Mucosa of rectum (tissue), 2 donors: Measurements from ENCODE around the gene EVI5.
"Not testable (repeated sequence)": the region's sequence is repeated elsewhere in the genome, so short reads cannot be mapped to it uniquely, and the experiment has no call there.

Source experiments
- H3K27ac ChIP-seq, 2 donors: one replicate each; pipeline ENCODE4 v1.7.0; 2013; ENCODE audit warnings: inconsistent platforms in 2 of 2, low read depth in 2 of 2, low read length in 2 of 2
- H3K27me3 ChIP-seq, 2 donors: one replicate each; pipeline ENCODE4 v1.7.0; 2013; ENCODE audit warnings: low read length in 2 of 2; ENCODE audit not compliant: control insufficient read depth in 2 of 2, insufficient read depth in 2 of 2
- H3K36me3 ChIP-seq, 2 donors: one replicate each; pipeline ENCODE4 v1.7.0; 2013; ENCODE audit warnings: low read length in 2 of 2; ENCODE audit not compliant: control insufficient read depth in 2 of 2, insufficient read depth in 2 of 2
- H3K4me1 ChIP-seq, 2 donors: one replicate each; pipeline ENCODE4 v1.7.0; 2013; ENCODE audit warnings: low read length in 2 of 2, mild to moderate bottlenecking in 1 of 2; ENCODE audit not compliant: control insufficient read depth in 2 of 2, insufficient read depth in 2 of 2
- H3K4me3 ChIP-seq, 2 donors: one replicate each; pipeline ENCODE4 v1.7.0; 2013; ENCODE audit warnings: low read length in 2 of 2
- H3K9ac ChIP-seq, 2 donors: one replicate each; pipeline ENCODE4 v1.7.0; 2013; ENCODE audit warnings: low read length in 2 of 2, low read depth in 1 of 2, mild to moderate bottlenecking in 1 of 2
- H3K9me3 ChIP-seq, 2 donors: one replicate each; pipeline ENCODE4 v1.7.0; 2013; ENCODE audit warnings: low read length in 2 of 2; ENCODE audit not compliant: control insufficient read depth in 2 of 2
- donor health status: healthy.
- donor health status: Normal muscosa, but diverticular disease.

EVI5 gene

DNA sequence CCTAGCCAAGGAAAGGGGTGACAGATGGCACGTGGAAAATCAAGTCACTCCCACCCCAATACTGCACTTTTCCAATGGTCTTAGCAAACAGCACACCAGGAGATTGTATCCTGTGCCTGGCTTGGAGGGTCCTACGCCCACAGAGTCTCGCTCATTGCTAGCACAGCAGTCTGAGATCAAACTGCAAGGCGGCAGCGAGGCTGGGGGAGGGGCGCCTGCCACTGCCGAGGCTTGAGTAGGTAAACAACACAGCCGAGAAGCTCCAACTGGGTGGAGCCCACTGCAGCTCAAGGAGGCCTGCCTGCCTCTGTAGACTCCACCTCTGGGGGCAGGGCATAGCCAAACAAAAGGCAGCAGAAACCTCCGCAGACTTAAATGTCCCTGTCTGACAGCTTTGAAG lies 195.5 kb downstream of the EVI5 start:
- not testable (repeated sequence) for H3K36me3 ChIP-seq, H3K9ac ChIP-seq, H3K9me3 ChIP-seq, H3K27ac ChIP-seq, H3K27me3 ChIP-seq, H3K4me1 ChIP-seq, H3K4me3 ChIP-seq

DNA sequence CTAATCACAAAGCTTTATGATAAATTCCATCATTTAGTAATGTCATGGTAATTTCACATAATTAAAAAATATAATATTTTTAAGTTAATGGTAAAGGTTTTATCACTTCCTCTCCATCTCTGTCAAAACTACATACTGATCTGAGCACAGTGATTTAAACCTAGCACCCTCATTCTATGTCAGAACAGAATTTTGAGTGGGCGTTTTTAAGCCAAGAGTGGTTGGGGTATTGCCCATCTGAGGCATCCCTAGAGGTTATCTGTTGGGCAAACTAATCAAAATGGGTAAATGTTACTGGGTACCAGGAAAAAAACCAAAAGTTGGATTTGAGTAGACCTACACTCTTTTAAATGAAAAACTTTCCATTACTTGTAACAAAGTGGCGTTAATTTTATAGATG lies 197.5 kb downstream of the EVI5 start:
- Histone ChIP-seq H3K27me3 (no peaks in the 10 kb centered on the region), H3K4me1 (no peaks in the 10 kb centered on the region), H3K9me3 (no peaks in the 10 kb centered on the region), H3K36me3 (peaks cover 0 to under 1% of the 10 kb centered on the region in 2 donors), H3K27ac (no peak overlapping the region), H3K9ac (no peak overlapping the region), H3K4me3 (no peak overlapping the region)

DNA sequence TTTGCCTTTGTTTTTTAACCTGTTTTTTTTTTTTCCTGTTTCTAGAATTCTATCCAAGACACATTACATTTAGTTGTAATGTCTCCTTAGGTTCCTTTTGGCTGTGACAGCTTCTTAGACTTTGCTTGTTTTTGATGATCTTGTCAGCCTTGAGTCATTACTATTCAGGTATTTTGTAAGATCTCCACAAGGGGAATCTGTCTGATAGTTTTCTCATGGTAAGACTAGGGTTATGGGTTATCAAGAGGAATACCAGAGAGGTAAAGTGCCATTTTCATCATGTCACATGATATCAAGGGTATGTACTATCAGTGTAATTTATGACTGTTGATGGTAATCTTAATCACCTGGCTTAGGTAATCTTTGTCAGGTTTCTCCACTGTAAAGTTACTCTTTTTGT lies 199.1 kb downstream of the EVI5 start:
- Histone ChIP-seq H3K27ac (no peak overlapping the region), H3K9ac (no peak overlapping the region), H3K4me1 (no peaks in the 10 kb centered on the region), H3K27me3 (no peaks in the 10 kb centered on the region), H3K36me3 (peaks cover 0 to 8% of the 10 kb centered on the region in 2 donors), H3K4me3 (no peak overlapping the region), H3K9me3 (no peaks in the 10 kb centered on the region)

DNA sequence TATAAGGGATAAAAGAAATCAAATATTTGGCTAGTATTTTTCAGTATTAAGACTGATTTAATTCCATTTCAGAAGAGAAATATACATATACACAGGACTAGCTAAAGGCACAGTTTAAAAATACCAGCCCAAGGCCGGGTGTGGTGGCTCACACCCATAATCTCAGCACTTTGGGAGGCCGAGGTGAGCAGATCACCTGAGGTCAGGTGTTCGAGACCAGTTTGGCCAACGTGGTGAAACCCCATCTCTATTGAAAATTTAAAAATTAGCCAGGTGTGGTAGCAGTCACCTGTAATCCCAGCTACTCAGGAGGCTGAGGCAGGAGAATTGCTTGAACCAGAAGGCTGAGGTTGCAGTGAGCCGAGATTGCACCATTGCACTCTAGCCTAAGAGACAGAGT lies 200.1 kb downstream of the EVI5 start:
- not testable (repeated sequence) for H3K9ac ChIP-seq, H3K27ac ChIP-seq, H3K27me3 ChIP-seq, H3K4me3 ChIP-seq, H3K36me3 ChIP-seq, H3K9me3 ChIP-seq, H3K4me1 ChIP-seq

DNA sequence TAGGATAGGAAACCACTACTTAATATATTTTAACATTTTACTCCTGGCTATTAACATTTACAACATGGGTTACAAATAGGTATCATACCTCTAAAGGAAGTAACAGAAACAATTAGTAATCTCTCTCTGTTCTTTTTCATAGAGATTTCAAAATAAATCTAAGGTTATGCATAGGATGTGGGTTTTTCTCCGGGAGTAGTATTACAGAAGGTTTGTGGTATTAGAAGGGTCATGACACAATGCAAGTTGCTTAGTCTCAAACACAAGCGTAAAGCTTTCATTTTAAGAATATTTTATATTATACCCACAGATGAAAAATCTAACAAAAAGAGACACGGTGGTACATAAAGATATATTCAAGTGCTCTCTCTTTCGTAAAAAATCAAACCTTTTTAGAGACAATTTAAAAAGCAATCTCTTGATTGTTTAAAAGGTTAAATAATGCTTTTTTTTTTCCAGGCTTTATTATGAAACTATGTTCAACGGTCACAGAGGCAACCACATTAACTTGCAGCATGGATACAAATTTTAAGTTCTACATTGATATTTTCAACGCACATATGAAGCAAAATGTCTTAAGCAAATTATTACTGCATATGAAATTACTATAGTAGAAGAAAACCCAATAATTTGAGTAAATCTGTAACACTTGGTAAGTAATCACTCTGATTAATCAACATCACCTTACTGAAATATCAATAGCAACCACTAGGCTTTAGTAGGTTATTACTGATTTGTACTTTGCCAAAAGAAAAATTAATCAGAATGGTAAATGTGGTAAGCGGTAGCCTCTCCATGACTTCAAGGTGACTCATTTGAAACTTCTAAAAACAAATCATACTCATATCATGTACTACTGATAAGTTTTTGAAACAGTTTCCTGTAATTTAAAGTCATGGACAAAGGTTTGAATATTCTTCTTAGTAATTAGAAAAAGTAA lies 200.8 kb downstream of the EVI5 start:
- Histone ChIP-seq H3K4me3 (no peak overlapping the region), H3K9me3 (no peaks in the 10 kb centered on the region), H3K4me1 (no peaks in the 10 kb centered on the region), H3K27ac (peak overlapping the region; percentile 9 to 35), H3K9ac (no peak overlapping the region), H3K27me3 (no peaks in the 10 kb centered on the region), H3K36me3 (peaks cover 0 to 8% of the 10 kb centered on the region in 2 donors)

DNA sequence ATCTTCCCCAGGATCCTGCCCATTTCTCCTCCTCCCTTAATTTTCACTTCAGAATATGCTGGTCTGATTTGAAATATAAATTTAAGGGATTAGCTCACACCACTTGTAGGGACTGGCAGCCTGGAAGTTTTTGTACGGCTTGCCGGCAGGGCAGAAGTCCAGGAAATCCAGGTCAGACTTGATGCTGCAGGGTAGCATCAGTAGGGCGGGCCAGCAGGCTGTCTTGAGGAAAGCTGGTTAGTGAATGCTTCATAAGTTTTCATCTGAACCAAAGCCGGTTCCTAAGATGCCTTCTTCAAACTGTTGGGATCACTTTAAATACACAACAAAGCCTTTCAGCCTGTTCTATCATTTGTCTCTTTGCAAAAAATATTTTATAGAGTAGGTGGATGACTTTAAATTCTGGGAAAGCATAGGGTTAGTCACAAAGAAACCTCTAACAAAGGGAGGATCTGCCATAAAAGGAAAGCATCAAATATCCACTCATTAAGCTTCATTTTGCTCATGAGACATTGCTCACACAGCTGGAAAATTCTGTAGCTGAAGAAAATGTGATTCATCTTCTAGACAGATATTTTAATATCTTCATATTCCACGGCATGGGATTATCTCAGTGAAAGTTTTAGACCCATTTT lies 207.5 kb downstream of the EVI5 start:
- no peak overlapping the region for H3K4me3 ChIP-seq
- no peak overlapping the region for H3K27ac ChIP-seq
- peaks cover 0 to 6% of the 10 kb centered on the region in 2 donors for H3K36me3 ChIP-seq
- H3K27me3 ChIP-seq = no peaks in the 10 kb centered on the region
- no peaks in the 10 kb centered on the region for H3K4me1 ChIP-seq
- H3K9me3 ChIP-seq = no peaks in the 10 kb centered on the region
- H3K9ac ChIP-seq = no peak overlapping the region

DNA sequence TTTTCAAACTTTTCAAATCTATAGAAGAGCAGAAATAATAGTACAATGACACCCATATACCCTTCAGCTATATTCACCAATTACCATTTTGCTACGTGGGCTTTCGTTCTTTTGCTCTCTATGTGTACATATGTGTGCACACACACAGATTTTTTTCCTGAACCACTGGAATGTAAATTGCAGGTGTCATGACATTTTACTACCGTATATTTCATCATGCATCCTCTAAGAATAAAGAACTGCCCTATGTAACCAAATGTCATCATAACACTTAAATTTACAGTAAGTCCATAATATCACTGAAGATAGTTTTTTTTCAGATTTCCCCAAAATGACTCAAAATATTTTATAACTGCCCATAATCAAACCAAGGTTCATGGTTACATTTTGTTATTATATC lies 209.8 kb downstream of the EVI5 start:
- H3K9me3 ChIP-seq = no peaks in the 10 kb centered on the region
- H3K27ac ChIP-seq = no peak overlapping the region
- no peak overlapping the region for H3K9ac ChIP-seq
- H3K4me1 ChIP-seq = no peaks in the 10 kb centered on the region
- no peaks in the 10 kb centered on the region for H3K36me3 ChIP-seq
- no peak overlapping the region for H3K4me3 ChIP-seq
- no peaks in the 10 kb centered on the region for H3K27me3 ChIP-seq

DNA sequence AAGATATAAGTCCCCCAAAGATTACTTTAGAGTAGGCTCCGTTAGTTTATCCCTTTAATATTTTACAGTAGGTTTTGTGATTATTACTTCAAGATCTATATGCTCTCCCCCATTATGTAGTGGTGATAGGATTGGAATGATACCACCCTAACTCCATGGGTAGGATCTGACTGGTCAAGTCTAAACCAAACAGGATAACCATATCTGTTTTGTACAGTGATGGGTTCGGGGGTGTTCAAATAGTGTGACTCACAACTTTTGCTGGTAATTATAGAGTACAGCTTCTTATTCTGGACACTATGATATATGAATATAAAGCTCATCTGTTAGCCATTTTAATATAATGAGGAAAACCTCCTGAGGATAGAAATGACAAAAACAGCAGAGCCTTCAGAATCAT lies 212.4 kb downstream of the EVI5 start:
- no peaks in the 10 kb centered on the region for H3K36me3 ChIP-seq
- H3K4me3 ChIP-seq = no peak overlapping the region
- no peak overlapping the region for H3K9ac ChIP-seq
- no peaks in the 10 kb centered on the region for H3K4me1 ChIP-seq
- no peak overlapping the region for H3K27ac ChIP-seq
- H3K9me3 ChIP-seq = no peaks in the 10 kb centered on the region
- no peaks in the 10 kb centered on the region for H3K27me3 ChIP-seq

DNA sequence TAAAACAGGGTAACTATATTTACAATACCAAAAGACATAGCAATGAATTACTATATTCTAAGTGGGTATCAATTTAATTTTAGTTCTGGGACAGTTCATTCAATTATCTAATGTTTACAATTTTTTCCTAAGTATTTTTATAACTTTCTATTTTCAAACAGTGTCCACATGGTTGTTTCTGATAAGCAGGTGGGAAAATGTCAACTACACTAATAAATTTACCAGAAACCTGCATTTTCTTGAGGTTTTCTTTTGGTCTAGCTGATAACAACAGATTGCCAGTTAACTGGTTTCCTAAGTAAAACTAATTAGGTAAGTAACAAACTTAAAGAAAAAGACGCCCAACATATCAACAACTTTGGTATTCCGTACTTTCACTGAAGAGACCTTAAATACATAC lies 213.3 kb downstream of the EVI5 start:
- no peaks in the 10 kb centered on the region for H3K9me3 ChIP-seq
- H3K36me3 ChIP-seq = no peaks in the 10 kb centered on the region
- H3K27me3 ChIP-seq = no peaks in the 10 kb centered on the region
- no peak overlapping the region for H3K27ac ChIP-seq
- H3K4me3 ChIP-seq = no peak overlapping the region
- H3K4me1 ChIP-seq = no peaks in the 10 kb centered on the region
- no peak overlapping the region for H3K9ac ChIP-seq

DNA sequence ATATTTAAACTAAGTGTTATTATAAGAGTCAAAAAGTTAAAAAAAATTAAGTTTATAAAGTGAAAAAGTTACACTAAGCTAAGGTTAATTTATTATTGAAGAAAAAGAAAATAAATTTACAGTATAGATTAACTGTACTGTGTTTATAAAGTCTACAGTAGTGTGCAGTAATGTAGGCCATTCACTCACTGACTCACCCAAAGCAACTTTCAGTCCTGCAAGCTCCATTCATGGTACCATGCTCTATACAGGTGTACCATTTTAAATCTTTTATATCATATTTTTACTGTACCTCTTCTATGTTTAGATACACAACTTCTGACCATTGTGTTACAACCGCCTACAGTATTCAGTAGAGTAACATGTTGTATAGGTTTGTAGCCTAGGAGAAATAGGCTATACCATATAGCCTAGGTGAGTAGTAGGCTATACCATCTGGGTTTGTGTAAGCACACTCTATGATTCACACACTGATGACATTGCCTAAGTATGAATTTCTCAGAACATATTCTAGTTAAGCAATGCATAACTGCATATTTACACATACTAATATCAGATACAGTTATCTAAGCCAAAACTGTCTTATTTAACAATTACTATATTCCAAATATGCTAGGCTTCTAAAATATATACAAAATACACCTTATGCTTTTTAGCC lies 217.6 kb downstream of the EVI5 start:
- H3K36me3 ChIP-seq = peaks cover 0 to 4% of the 10 kb centered on the region in 2 donors
- no peak overlapping the region for H3K4me3 ChIP-seq
- H3K27me3 ChIP-seq = no peaks in the 10 kb centered on the region
- H3K27ac ChIP-seq = no peak overlapping the region
- no peaks in the 10 kb centered on the region for H3K9me3 ChIP-seq
- H3K4me1 ChIP-seq = no peaks in the 10 kb centered on the region
- H3K9ac ChIP-seq = no peak overlapping the region
